H1 (cell line): ENCODE data around the gene CASZ1. TPM values are rescaled to one million over a fixed set of nuclear protein-coding genes. Genes with fewer than 3 reads are reported as not detected.

ENCODE experiments used
- CTCF ChIA-PET: fragments of 300-600 bp; sonication (Branson Sonifier 250); formaldehyde crosslinking; loops from one replicate; lab custom pipeline; 2021; ENCODE audit not compliant: partially characterized antibody; lab: Charles Lee
- POLR2A ChIA-PET: fragments of 300-600 bp; sonication (Branson Sonifier 250); formaldehyde crosslinking; loops from one replicate; lab custom pipeline; 2021; ENCODE audit warnings: inconsistent platforms; ENCODE audit not compliant: partially characterized antibody; lab: Charles Lee
- DNase-seq, 2 experiments: peaks; one replicate each; pipeline versions ENCODE4 v3.0.0 to v3.0.0-alpha.2; 2010 to 2022; ENCODE audit warnings: low spot score in 2 of 2, low read depth in 1 of 2, mixed read lengths in 1 of 2
- FAIRE-seq: peaks from 2 replicates; lab custom pipeline; 2011; peaks lifted over from hg19 to GRCh38; lab: Jason Lieb, UNC
- H2AFZ ChIP-seq: 2 replicates; pipeline ENCODE4 v1.8.1; 2012; ENCODE audit warnings: low read length, inconsistent platforms
- H2AK5ac ChIP-seq: 2 replicates; pipeline ENCODE4 v1.6.1; 2013; ENCODE audit warnings: low read depth, low read length
- H2BK120ac ChIP-seq: replicated peaks from 2 replicates; pipeline ENCODE3; 2013; ENCODE audit warnings: low read depth, low read length, inconsistent platforms
- H2BK12ac ChIP-seq: 2 replicates; pipeline ENCODE4 v1.6.1; 2013; ENCODE audit warnings: low read depth, low read length
- H2BK15ac ChIP-seq: 2 replicates; pipeline ENCODE4 v1.6.1; 2013; ENCODE audit warnings: low read length
- H2BK20ac ChIP-seq: 2 replicates; pipeline ENCODE4 v1.6.1; 2013; ENCODE audit warnings: low read length
- H2BK5ac ChIP-seq: 2 replicates; pipeline ENCODE4 v1.6.1; 2013; ENCODE audit warnings: low read depth, low read length
- H3K14ac ChIP-seq: 2 replicates; pipeline ENCODE4 v1.6.1; 2013; ENCODE audit warnings: inconsistent platforms; ENCODE audit not compliant: insufficient read length
- H3K18ac ChIP-seq: 2 replicates; pipeline ENCODE4 v1.6.1; 2013; ENCODE audit warnings: low read length; ENCODE audit errors: extremely low read depth
- H3K23ac ChIP-seq: 2 replicates; pipeline ENCODE4 v1.6.1; 2013; ENCODE audit warnings: inconsistent platforms; ENCODE audit not compliant: insufficient read length
- H3K23me2 ChIP-seq: 2 replicates; pipeline ENCODE4 v1.6.1; 2013; ENCODE audit warnings: low read depth, low read length
- H3K27ac ChIP-seq: 2 replicates; pipeline ENCODE4 v1.6.1; 2011; ENCODE audit warnings: low read depth, low read length, inconsistent platforms
- H3K27me3 ChIP-seq, 4 experiments: replicated peaks in 1 of 4; 1 replicate in 1 of 4; 2 replicates in 3 of 4; pipeline versions ENCODE4 v1.6.1 to v1.8.1; 2011 to 2013; ENCODE audit warnings: low read length in 3 of 4, mild to moderate bottlenecking in 3 of 4, inconsistent platforms in 2 of 4, mixed read lengths in 2 of 4, moderate library complexity in 1 of 4; ENCODE audit not compliant: control insufficient read depth in 3 of 4, insufficient read depth in 3 of 4; ENCODE audit errors: extremely low read depth in 1 of 4
- H3K36me3 ChIP-seq, 4 experiments: 2 replicates each; pipeline versions ENCODE4 v1.6.1 to v1.8.1; 2011 to 2013; ENCODE audit warnings: mild to moderate bottlenecking in 4 of 4, low read length in 3 of 4, moderate library complexity in 2 of 4, control low read depth in 1 of 4, inconsistent platforms in 1 of 4; ENCODE audit not compliant: insufficient read depth in 4 of 4, control insufficient read depth in 2 of 4
- H3K4ac ChIP-seq: replicated peaks from 2 replicates; pipeline ENCODE3; 2013; ENCODE audit warnings: low read length, low read depth, mixed read lengths, inconsistent platforms; ENCODE audit not compliant: insufficient read length
- H3K4me1 ChIP-seq, 4 experiments: replicated peaks in 1 of 4; 1 replicate in 1 of 4; 2 replicates in 3 of 4; pipeline versions ENCODE4 v1.6.1 to v1.8.1; 2011 to 2013; ENCODE audit warnings: low read length in 3 of 4, inconsistent platforms in 2 of 4, mixed read lengths in 1 of 4; ENCODE audit not compliant: insufficient read depth in 4 of 4, control insufficient read depth in 3 of 4
- H3K4me2 ChIP-seq, 2 experiments: 2 replicates each; pipeline versions ENCODE4 v1.6.1 to v1.8.1; 2011 to 2013; ENCODE audit warnings: low read depth in 2 of 2, low read length in 2 of 2, control low read depth in 1 of 2, inconsistent platforms in 1 of 2, mild to moderate bottlenecking in 1 of 2; ENCODE audit not compliant: insufficient read depth in 1 of 2
- H3K4me3 ChIP-seq, 4 experiments: fragments of 200-600, 300-600 bp in 1 of 4; sonication (generic), shearing (Covaris generic), sonication (Bioruptor Twin) in 1 of 4; 2 replicates each; pipeline versions ENCODE4 v1.5.1 to v1.8.1; 2011 to 2016; ENCODE audit warnings: low read length in 4 of 4, low read depth in 3 of 4, control low read depth in 2 of 4, inconsistent platforms in 2 of 4, mild to moderate bottlenecking in 2 of 4, mixed read lengths in 1 of 4, moderate library complexity in 1 of 4; ENCODE audit not compliant: insufficient read depth in 2 of 4; ENCODE audit errors: extremely low read depth in 1 of 4
- H3K56ac ChIP-seq: replicated peaks from 2 replicates; pipeline ENCODE3; 2013; ENCODE audit warnings: low read depth, mild to moderate bottlenecking, mixed read lengths, low read length, inconsistent platforms; ENCODE audit not compliant: insufficient read length
- H3K79me1 ChIP-seq: 2 replicates; pipeline ENCODE4 v1.6.1; 2013; ENCODE audit warnings: low read depth, low read length, control low read depth
- H3K79me2 ChIP-seq, 2 experiments: 2 replicates each; pipeline versions ENCODE4 v1.6.1 to v1.8.1; 2012 to 2013; ENCODE audit warnings: low read length in 2 of 2, mild to moderate bottlenecking in 2 of 2, inconsistent platforms in 1 of 2; ENCODE audit not compliant: insufficient read depth in 2 of 2, control insufficient read depth in 1 of 2
- H3K9ac ChIP-seq, 4 experiments: replicated peaks in 1 of 4; 1 replicate in 1 of 4; 2 replicates in 3 of 4; pipeline versions ENCODE4 v1.6.1 to v1.8.1; 2011 to 2013; ENCODE audit warnings: low read depth in 3 of 4, low read length in 3 of 4, control low read depth in 2 of 4, mild to moderate bottlenecking in 2 of 4, moderate library complexity in 2 of 4, inconsistent platforms in 1 of 4; ENCODE audit errors: extremely low read depth in 1 of 4
- H3K9me3 ChIP-seq, 2 experiments: 2 replicates each; pipeline versions ENCODE4 v1.6.1 to v1.8.1; 2012 to 2013; ENCODE audit warnings: mild to moderate bottlenecking in 2 of 2, moderate library complexity in 2 of 2, control low read depth in 1 of 2, inconsistent platforms in 1 of 2, low read depth in 1 of 2, low read length in 1 of 2, mixed read lengths in 1 of 2; ENCODE audit not compliant: insufficient read depth in 2 of 2
- H4K20me1 ChIP-seq, 2 experiments: replicated peaks in 1 of 2; 2 replicates each; pipeline versions ENCODE3 to v1.8.1; 2011 to 2013; ENCODE audit warnings: inconsistent platforms in 2 of 2, low read length in 2 of 2, mild to moderate bottlenecking in 1 of 2; ENCODE audit not compliant: insufficient read depth in 2 of 2, control insufficient read depth in 1 of 2
- H4K5ac ChIP-seq: 2 replicates; pipeline ENCODE4 v1.6.1; 2013; ENCODE audit warnings: low read length, low read depth, mixed read lengths, inconsistent platforms; ENCODE audit not compliant: insufficient read length
- H4K8ac ChIP-seq: 2 replicates; pipeline ENCODE4 v1.8.0; 2013; ENCODE audit warnings: mild to moderate bottlenecking, moderate library complexity, low read length, inconsistent platforms; ENCODE audit not compliant: insufficient read depth; ENCODE audit errors: extremely low read depth
- H4K91ac ChIP-seq: replicated peaks from 2 replicates; pipeline ENCODE3; 2013; ENCODE audit warnings: low read length, mixed read lengths, inconsistent platforms; ENCODE audit not compliant: insufficient read length
- SAP30 ChIP-seq: fragments of 300-600 bp; sonication (generic); IDR thresholded peaks from 2 replicates; pipeline ENCODE4 v1.7.1; 2012; ENCODE audit warnings: low read length, moderate library complexity, mild to moderate bottlenecking, inconsistent platforms; ENCODE audit not compliant: insufficient read depth, insufficient replicate concordance
- WGBS, 2 experiments: shearing (Covaris generic) in 1 of 2; methylation state at CpG; one replicate each; pipeline versions ENCODE4 v1.1.6 to v1.1.7; 2013 to 2015; ENCODE audit warnings: low lambda C conversion rate in 2 of 2, mixed read lengths in 2 of 2, inconsistent platforms in 1 of 2, low coverage in 1 of 2, missing lambda C conversion rate in 1 of 2; ENCODE audit not compliant: insufficient replicate concordance in 2 of 2, insufficient coverage in 1 of 2, insufficient read length in 1 of 2; ENCODE audit errors: extremely low coverage in 1 of 2, missing lambda C conversion rate in 1 of 2; 5-methylcytosine and 5-hydroxymethylcytosine counted together
- polyA plus RNA-seq, 7 experiments: library from polyadenylated mRNA; depleted of rRNA in 3 of 7; stranded (reverse) in 5 of 7; unstranded in 2 of 7; fragments of >200 nt in 5 of 7; fragments of 200-250 nt in 2 of 7; gene quantifications; 1 replicate in 5 of 7; 2 replicates in 1 of 7; 4 replicates in 1 of 7; pipeline versions ENCODE4 v1.2.1 to v1.2.3, GENCODE V29; 2011 to 2013; ENCODE audit warnings: missing spikeins in 2 of 7, mixed read lengths in 2 of 7
- total RNA-seq: library from RNA; stranded (reverse); fragmentation: NEBNext Ultra II Directional; extraction: Animal tissue kit (Norgen Biotek cat#: 25700); gene quantifications from 2 replicates; pipeline ENCODE4 v1.2.1, GENCODE V29; 2021

The CASZ1 gene
- total and polyA plus RNA-seq, 2 of the 8 experiments (the other 6 are each of a cell fraction or from before 2014, with no cell fraction given), result 4.4 to 7.7 TPM

DNA sequence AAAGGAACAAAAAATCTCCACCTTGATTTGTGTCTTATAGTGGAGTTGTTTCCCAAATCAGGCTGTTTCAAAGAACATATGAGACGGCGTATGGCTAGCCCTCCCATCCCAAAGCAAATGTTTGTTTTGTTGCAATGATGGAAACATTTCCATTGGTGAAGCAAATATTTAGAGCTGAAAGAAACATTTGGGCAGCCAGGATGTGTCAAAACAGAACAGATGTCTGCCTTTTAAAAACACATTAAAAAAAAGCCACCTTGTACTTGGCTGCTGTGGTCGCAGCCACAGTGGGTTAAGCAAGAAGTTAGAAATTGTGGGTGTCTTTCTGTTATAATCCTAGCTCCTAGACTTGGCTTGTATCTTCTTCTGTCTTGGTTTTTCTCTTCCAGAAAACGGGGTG lies 205.4 kb downstream of the CASZ1 start:
- H2BK12ac ChIP-seq, result no peak overlapping the region
- CTCF ChIA-PET, result interaction anchor here (0.6 kb wide), 1 partner anchor 279 kb away, joined by 3 read pairs; no protein-coding TSS in a partner anchor

More for the DNA sequence above, 205.4 kb downstream of the CASZ1 start:
- H3K36me3 ChIP-seq, result no peaks in the 10 kb centered on the region
- no peak overlapping the region for H2BK15ac ChIP-seq
- no peak overlapping the region for H3K9ac ChIP-seq
- H3K4me2 ChIP-seq, result no peak overlapping the region
- H4K91ac ChIP-seq, result no peak overlapping the region
- no peak overlapping the region for H3K14ac ChIP-seq
- no peaks in the 10 kb centered on the region for H3K9me3 ChIP-seq
- H3K27me3 ChIP-seq, result no peaks in the 10 kb centered on the region
- no peak overlapping the region for H3K4me3 ChIP-seq
- H3K27ac ChIP-seq, result no peak overlapping the region
- H3K18ac ChIP-seq, result no peak overlapping the region
- H3K4me1 ChIP-seq, result peaks cover 3 to 13% (median 6%) of the 10 kb centered on the region in 4 experiments; a peak in 5 of 7 replicates
- no peak overlapping the region for H2BK120ac ChIP-seq
- H2BK20ac ChIP-seq, result no peak overlapping the region
- H3K4ac ChIP-seq, result no peak overlapping the region
- H4K5ac ChIP-seq, result no peak overlapping the region
- H3K23me2 ChIP-seq, result no peaks in the 10 kb centered on the region; the same call in 1 of the 2 replicates
- no peaks in the 10 kb centered on the region for H4K20me1 ChIP-seq
- no peak overlapping the region for H3K56ac ChIP-seq
- H3K79me1 ChIP-seq, result no peaks in the 10 kb centered on the region
- H2AK5ac ChIP-seq, result no peak overlapping the region
- TF ChIP-seq SAP30, result no peak
- no peak overlapping the region for H2BK5ac ChIP-seq
- WGBS, 2 experiments, result 73% methylated on average over 4 of the region's 4 CpGs; no CpG with 5 or more reads in 1 of the 2 experiments
- DNase-seq, result no peak
- H3K23ac ChIP-seq, result no peak overlapping the region
- no peak overlapping the region for H2AFZ ChIP-seq
- peak; percentile 68 for FAIRE-seq
- H3K79me2 ChIP-seq, result no peaks in the 10 kb centered on the region
- no peak overlapping the region for H4K8ac ChIP-seq
- POLR2A ChIA-PET, result no interaction called here
